ENCODE results near the gene CLTCL1.

Gene CLTCL1

GRCh38 chr22:19193879-19194278, 97.6 kb downstream of the CLTCL1 start:
- no peak for DNase-seq

GRCh38 chr22:19187716-19188563, 103.6 kb downstream of the CLTCL1 start:
- DNase-seq, result no peak

GRCh38 chr22:19184276-19184997, 107.1 kb downstream of the CLTCL1 start:
- no peak for DNase-seq

- DNase-seq, result no peak
These were observed 108.3 kb downstream of the CLTCL1 start for GRCh38 chr22:19183216-19183615.

DNA sequence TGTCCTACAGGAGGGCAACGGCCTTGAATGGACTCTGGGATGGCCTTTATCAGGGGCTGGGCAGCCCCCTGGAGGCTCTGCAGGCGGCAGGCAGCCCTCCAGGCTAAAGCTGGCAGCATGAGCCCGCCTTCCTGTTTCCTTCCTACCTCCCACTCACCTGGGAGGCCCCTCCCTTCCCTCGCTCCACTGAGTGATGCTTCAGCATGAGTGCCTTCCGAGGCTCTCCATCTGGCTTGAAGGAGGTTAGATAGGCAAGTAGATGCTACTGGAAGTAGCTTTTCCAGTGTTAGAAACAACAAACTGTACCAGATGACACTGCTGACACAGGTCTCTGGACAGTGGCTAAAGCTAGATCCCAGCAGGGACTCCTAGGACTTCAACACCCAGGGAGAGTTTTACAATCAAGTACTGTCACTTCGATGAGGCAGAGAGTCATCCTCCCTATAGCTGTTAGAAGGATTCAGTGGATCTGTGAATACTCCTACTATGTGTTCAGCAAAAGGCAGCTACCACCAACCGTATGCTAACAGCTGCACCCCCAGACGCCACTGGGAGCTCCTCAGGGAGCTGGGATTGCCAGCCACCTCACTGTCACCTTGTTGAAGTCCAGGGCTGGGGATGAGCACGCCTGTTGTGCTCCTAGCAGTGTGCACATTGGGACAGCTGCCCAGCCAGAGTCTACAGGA, 108.9 kb downstream of the CLTCL1 start:
- DNase-seq, result no peak

DNA sequence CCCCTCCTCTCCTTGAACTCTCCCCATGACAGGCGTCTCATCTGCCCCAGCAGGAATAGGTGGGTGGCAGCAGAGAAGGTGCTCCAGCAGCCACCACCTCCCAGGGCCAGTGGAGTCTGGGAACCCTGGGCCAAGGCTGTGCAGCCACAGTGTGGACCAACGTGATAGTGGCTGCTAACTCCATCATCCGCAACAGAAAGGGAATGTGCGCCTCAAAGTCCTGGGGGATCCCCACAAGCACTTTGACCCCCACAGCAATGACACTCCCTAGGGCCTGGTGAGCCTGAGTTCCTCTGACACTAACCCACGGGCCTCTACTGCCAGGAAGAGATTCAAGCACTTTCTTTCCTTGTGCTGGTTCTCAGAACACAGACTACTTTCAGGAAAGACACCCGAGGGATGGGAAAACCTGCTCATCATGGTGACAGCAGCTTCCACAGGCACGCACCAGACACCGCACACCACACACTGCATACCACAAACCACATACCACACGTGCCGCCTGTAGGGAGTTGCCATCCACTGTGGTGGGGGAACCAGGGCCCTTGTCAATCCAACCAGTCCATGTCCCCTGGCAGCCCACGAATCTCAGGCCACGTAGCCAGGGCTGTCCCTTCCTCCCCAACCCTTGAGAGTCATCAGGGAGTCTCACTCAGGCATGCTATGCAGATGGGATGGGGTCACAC, 109.6 kb downstream of the CLTCL1 start:
- DNase-seq, result no peak

DNA sequence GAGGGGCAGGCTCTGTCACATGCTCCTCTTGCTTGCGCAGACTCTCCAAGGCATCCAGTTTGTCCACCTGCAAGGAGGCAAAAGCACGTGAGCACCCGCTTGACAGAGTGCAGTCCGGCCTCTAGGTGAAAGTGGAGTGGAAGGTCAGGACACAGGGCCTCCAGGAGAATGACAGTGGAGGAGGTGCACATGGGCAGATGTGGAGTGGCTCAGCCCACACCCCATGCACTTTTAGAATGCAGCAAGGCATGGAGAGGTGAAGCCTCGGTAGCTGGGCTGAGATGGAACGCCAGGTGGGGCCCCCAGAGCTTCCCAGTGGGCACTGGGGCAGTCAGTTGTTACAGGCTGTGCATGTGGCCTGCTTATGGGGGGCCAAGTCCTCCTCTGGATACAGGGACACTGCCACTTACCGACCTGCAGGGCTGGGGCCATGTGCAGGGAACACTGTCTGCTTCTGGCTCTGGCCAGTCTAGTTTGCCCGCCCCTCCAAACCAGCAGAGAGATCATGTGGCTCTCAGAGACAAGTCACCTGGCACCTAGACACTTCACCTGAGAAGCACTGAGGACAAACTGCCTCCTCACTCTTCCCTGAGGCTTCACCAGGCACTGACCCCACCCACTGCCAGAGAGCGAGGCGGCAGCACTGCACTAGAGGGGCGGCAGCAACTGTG, 110.6 kb downstream of the CLTCL1 start:
- DNase-seq, result no peak

DNA sequence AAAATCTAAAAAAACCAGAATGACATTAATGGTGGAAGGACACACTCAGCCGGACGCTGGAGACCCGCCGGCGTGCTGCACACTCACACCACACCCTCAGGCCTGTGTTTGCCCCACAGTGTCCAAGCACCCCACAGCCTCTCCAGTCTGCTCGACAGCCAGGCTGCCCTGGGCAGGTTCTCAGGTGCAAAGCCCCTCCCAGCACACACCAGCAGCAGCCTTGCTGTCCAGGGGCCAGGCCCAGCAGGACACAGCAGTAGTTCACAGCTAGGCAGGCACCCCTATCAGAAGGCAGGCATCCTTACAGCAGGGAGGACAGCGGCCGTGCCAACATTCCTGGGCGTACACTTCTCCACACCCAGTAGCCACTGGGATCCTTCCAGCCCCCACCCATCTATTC, 111.3 kb downstream of the CLTCL1 start:
- DNase-seq, result no peak

GRCh38 chr22:19179497-19180048, 111.9 kb downstream of the CLTCL1 start:
- DNase-seq, result peak; percentile 37

- peak; percentile 80 for DNase-seq
These were observed 112.6 kb downstream of the CLTCL1 start, which contains the start of gene SLC25A1 for GRCh38 chr22:19178657-19179496. Gene SLC25A1 (minus strand): TSS chr22:19178736. CDS start chr22:19178673, 63 bp downstream.

DNA sequence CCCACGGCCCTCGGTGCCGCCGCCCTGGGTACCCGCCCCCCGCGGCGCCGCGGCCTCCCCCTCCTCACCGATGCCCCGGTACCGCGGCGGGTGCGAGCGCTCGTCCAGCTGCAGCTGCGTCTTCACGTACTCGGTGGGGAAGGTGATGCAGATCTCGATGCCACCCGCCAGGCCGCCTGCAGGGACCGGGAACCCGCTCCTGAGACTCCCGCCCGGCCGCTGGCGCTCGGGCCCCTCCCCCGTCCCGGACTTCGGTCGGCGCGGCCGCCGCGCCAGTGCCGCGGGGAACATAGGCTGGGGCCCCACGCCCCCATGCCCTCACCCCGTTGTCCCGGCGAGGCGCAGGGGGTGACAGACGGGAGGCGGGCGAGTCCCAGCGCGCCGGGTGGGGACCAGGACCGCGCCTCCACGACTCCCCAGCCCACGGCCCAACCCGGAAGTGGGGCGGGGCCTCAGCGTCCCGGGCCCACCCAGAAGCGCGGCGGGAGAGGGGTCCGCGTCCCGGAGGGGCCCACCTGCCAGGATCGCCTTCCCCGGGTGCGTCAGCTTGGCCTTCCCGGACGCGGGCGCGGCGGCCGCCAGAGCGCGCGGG, 113.4 kb downstream of the CLTCL1 start:
- DNase-seq, result peak; percentile 38

- DNase-seq, result no peak
These were observed 114.1 kb downstream of the CLTCL1 start for GRCh38 chr22:19177164-19178064.

DNA sequence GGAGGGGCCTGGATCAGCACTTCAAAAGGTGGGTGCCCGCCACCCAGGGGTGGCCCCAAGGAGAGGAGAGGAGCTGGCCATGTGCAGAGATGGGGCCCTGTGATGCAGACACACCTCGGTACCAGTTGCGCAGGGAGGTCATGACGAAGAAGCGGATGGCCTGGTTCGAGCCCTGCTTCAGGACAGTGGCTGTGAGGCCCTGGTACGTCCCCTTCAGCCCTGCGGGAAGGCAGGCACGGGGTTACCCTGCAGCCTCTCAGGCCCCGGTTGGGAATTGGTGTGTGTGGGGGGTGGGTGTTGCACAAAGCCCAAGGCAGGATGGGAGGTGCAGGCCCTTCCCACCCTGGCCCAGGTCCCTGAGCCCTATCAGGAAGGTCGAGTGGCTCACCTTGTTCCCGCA, 114.8 kb downstream of the CLTCL1 start:
- DNase-seq, result no peak

- DNase-seq, result no peak
These were observed 115.3 kb downstream of the CLTCL1 start for GRCh38 chr22:19176175-19176643.

GRCh38 chr22:19175602-19176174, 115.8 kb downstream of the CLTCL1 start:
- DNase-seq, result no peak

DNA sequence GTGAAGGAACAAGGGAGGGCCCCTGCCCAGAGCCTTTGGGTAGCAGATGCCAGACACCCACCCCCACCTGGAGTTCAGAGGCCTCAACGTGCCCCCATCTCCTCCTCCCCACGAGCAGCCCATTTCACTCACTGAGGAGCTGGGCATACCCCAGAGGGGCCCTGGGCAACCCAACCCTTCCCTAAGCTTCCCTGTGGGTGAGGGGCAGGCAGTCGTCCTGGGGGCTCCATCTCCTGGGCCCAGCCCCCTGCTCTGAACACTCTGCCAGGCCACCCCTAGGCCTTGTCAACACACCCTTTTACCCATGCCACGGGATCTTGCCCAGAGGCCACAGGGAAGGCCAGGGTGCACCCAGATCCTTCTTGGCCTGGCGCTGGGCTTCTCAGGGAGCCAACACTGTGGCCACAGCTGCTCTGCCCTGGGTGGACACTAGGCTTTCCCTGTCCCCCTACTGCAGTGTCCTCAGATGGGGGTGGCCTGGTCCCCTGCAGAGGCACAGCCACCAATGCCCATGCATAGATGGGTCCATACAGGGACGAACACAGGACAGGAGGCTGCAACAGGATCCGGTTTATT, 116.4 kb downstream of the CLTCL1 start:
- no peak for DNase-seq

DNA sequence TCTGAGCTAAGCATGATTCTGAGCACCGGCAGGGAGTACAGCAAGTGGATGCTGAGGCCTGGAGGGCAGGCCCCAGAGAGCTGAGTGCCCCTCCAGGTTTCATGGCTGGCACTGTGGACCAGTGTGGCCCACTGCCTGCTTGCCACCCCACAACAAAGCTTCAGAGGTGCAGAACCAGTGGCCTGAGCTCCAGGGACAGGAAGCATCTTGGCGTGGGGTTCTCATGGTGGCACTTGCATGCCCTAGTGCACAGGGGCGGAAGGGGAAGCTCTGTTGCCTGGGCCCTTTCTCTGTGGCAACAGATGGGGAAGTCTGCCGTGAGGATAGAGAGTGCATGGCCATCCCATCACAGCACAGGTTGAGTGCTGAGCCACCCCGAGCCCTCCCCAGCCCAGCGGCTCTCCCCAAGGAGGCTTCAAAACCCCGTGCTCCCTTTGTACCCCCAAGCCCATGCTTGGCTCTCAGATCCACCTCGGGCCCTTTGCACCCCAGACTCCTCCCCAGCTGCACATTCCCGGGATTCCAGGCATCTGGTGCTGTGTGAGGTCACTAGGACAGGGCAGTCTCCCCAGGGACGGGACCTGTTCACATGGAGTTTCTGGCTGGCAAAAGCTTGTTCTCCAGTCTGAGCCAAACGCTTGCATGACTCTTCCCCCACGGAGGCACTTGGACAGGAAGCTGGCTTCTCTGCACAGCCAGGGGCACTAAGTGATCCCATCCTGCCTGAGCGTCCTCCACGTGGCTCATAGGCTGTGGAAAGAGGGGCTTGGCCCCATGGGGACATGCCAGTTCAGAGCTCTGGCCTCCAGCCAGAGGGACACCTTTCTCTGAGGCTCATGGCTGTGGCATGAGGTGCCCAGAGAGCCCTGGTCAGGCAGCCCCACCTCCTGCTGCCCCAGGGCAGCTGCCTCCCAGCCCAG, 117.2 kb downstream of the CLTCL1 start:
- DNase-seq, result no peak

All from NCI-H1105 (cell line).